ENCODE results near the gene PLEKHH2.

GRCh38 chr2:43788646-43789045 lies 151.6 kb downstream of the PLEKHH2 start:
- TF ChIP-seq EZH2 (IDR thresholded peaks at IDR 0.05) (no peak), POLR2AphosphoS5 (IDR thresholded peaks at IDR 0.05; ENCODE audit: borderline replicate concordance, low read depth, low read length) (no peak)

Data from SK-N-MC (cell line).